ENCODE data around the gene HDDC3.

DNA sequence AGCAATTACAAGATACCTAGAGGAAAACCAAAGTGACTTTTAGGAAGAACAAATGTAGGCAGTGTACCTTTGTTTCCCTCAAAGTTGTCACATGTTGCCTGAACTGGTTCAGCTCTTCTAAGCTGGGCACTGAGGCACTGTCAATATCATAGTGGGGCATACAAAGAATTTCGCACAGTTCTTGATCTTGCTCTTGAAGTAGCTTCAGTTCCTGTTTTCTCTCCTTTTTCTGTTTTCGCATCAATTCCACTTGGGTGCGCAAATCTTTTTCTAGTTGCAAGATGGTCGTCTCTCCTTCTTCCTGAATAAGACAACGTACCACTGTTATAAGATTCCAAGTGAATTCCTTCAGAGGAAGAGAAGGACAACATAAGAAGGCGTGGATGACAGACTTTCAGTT lies 49.3 kb upstream of the HDDC3 start:
- no peak for TF ChIP-seq EZH2 (IDR thresholded peaks at IDR 0.05; ENCODE audit: low read length)
- TF ChIP-seq, protein P1, sequence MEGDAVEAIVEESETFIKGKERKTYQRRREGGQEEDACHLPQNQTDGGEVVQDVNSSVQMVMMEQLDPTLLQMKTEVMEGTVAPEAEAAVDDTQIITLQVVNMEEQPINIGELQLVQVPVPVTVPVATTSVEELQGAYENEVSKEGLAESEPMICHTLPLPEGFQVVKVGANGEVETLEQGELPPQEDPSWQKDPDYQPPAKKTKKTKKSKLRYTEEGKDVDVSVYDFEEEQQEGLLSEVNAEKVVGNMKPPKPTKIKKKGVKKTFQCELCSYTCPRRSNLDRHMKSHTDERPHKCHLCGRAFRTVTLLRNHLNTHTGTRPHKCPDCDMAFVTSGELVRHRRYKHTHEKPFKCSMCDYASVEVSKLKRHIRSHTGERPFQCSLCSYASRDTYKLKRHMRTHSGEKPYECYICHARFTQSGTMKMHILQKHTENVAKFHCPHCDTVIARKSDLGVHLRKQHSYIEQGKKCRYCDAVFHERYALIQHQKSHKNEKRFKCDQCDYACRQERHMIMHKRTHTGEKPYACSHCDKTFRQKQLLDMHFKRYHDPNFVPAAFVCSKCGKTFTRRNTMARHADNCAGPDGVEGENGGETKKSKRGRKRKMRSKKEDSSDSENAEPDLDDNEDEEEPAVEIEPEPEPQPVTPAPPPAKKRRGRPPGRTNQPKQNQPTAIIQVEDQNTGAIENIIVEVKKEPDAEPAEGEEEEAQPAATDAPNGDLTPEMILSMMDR (optimal IDR thresholded peaks at IDR 0.05 in 1 of 3, IDR thresholded peaks at IDR 0.05 in 1 of 3, conservative IDR thresholded peaks at IDR 0.05 in 1 of 3; ENCODE audit: extremely low read depth in 1 of 3, insufficient read depth in 2 of 3, low read length in 3 of 3): no peak
